GM10248 (cell line): Measurements from ENCODE around the gene NFE2.

Experiments
- CTCF ChIA-PET: fragments of 300-600 bp; sonication (Branson Sonifier 250); formaldehyde crosslinking; extraction: SDS; loops from one replicate; lab custom pipeline; 2021; ENCODE audit warnings: antibody characterized with exemption; lab: Yijun Ruan, JAX
- POLR2A ChIA-PET: fragments of 350-650 bp; sonication (Branson Sonifier 250); formaldehyde crosslinking; extraction: SDS; loops from one replicate; lab custom pipeline; 2020; ENCODE audit warnings: antibody characterized with exemption; lab: Yijun Ruan, JAX
- DNase-seq: peaks from one replicate; pipeline ENCODE4 v3.0.0; 2012; ENCODE audit errors: extremely low spot score
- TF ChIP-seq, protein P1 (sequence below): IDR thresholded peaks from 2 replicates; pipeline ENCODE4 v1.5.1; 2012; ENCODE audit warnings: mild to moderate bottlenecking, low read depth; ENCODE audit errors: extremely low read depth, missing control alignments, control extremely low read depth

Gene NFE2

DNA sequence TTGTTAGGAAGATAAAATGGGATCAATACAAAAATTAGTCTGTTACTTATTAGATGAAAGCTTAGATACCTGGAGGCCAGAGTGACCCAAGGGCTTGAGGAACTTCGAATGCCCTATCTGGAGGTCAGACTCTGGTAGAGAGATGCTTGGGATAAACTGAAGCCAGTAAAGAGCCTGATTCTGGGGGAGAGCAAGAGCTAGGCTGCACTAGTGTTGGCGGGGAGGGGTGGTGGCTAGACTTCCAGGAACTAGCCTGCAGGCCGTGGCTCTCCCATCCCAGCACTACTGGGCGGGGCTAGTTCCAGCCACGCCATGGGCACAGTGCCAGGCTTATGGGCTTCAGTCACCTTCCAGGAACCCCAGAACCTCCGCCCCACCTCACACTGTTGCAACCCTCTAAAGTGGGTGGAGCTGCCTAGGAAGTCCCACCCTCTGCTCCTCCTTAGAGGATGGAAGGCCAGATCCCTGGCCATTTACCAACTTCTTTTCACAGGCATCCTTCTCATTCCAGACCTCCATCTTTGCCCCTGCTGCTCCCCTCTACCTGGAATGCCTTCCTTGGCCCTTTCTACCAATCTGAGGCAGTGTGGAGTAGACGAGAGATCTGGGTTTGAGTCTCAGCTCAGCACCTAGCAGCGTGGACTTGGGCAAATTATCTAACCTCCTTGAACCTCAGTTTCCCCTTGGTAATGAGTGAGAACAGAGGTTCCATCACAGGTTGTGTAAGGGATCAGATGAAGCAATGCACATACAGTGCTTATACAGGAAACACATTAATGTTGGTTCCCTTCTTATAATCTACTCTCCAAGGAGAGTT is 6.3 kb upstream of the NFE2 start:
- CTCF ChIA-PET = interaction anchor here (1.2 to 11.1 kb wide), 7 partner anchors 11 to 92 kb away, joined by 3 to 59 read pairs (median 5); partner anchors contain the start of gene COPZ1
- no peak for DNase-seq

DNA sequence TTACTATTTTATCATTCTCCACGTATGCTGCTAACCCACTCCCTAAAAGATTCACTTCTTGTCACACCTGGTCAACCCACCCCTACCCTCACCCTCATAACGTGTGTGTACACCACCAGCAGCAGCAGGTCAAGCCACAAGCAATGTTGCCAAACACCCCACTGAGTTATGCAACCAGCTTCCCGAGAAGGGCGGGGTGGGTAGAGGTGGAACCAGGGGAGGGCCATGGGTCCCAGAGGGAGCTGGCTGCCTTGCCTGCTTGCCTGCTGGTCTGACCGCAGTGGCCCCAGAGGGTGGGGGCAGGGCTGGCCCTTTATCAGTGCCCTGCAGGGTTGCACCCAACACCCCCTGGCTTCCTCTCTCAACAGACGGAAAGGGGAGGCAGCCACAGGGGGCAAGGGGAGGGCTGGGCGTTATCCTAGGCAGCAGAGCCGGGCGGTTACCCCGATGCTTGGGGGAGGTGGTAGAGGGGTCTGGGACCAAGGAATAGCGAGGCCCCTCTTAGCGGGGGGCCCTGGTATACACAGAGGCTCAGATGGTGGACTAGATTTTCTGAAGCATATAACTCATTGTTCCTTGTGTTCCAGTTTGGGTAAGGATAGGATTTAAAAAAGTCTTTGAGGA is 3.5 kb upstream of the NFE2 start:
- ChIA-PET CTCF (no interaction called here), POLR2A (no interaction called here)
- TF ChIP-seq, protein P1, sequence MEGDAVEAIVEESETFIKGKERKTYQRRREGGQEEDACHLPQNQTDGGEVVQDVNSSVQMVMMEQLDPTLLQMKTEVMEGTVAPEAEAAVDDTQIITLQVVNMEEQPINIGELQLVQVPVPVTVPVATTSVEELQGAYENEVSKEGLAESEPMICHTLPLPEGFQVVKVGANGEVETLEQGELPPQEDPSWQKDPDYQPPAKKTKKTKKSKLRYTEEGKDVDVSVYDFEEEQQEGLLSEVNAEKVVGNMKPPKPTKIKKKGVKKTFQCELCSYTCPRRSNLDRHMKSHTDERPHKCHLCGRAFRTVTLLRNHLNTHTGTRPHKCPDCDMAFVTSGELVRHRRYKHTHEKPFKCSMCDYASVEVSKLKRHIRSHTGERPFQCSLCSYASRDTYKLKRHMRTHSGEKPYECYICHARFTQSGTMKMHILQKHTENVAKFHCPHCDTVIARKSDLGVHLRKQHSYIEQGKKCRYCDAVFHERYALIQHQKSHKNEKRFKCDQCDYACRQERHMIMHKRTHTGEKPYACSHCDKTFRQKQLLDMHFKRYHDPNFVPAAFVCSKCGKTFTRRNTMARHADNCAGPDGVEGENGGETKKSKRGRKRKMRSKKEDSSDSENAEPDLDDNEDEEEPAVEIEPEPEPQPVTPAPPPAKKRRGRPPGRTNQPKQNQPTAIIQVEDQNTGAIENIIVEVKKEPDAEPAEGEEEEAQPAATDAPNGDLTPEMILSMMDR = no peak
- DNase-seq = no peak

More for the DNA sequence above, 6.3 kb upstream of the NFE2 start:
- TF ChIP-seq, protein P1 = no peak
- POLR2A ChIA-PET = interaction anchor here (0.5 kb wide), 1 partner anchor 20 kb away, joined by 3 read pairs; no protein-coding TSS in a partner anchor

DNA sequence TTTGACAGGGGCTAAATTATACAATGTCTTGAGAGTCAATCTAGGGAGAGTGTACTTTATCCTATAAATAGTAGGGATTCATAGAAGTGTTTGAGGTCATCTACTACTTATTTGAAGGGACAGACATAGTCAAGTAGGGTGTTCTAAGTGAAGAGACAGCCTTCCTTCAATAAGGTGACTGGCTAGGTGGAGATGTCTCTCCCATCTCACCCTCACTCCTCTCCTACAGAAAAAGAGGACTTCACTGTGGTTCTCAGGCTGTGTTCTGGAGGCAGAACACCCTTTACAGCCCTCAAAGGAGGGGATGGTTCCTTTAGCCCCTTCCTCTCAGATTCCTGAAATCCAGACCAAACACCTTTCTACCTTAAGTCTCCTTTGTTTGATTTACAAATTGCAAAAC is 2.8 kb upstream of the NFE2 start:
- TF ChIP-seq, protein P1 = no peak
- DNase-seq = no peak
- ChIA-PET CTCF (no interaction called here), POLR2A (no interaction called here)

- POLR2A ChIA-PET = interaction anchor here (1.2 kb wide), 1 partner anchor 10 kb away, joined by 6 read pairs; no protein-coding TSS in a partner anchor
- no peak for DNase-seq
- CTCF ChIA-PET = interaction anchor here (1.4 to 4.0 kb wide), 4 partner anchors 9 to 78 kb away, joined by 3 to 20 read pairs (median 10); partner anchors contain the start of gene COPZ1
- TF ChIP-seq, protein P1 = no peak
These were observed 723 bp upstream of the NFE2 start for GRCh38 chr12:54301428-54302048.

DNA sequence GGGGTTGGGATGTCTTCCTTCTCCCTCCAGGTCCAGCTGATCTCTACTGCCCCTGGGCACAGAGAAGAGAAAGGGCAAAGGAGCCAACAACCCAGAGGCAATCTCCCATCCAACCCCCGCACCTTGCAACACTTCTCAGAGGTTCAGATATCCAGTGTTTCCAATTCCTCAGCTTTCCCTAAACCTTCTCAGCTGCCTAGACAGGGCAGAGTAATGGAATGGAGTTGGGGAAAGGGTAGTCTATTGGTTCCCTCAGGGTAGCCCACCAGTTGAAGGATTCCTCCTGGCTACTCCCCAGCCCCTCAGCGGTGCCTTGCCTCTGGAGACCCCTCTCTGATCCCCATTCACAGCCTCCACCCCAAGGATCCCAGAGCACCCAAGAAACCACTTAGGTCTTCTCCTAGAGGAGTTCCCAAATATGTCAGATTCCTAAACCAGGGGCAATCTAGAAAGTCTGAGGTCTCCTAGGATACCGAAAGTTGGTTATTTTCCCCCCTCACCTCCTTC is 537 bp downstream of the NFE2 start:
- ChIA-PET CTCF (interaction anchor here (1.4 to 4.0 kb wide), 7 partner anchors 11 to 80 kb away, joined by 3 to 20 read pairs (median 4); partner anchors contain the start of gene COPZ1), POLR2A (interaction anchor here (0.6 kb wide), 1 partner anchor 81 kb away, joined by 3 read pairs; no protein-coding TSS in a partner anchor)
- TF ChIP-seq, protein P1 = no peak
- no peak for DNase-seq
